LNCaP clone FGC (cell line): ENCODE results near the gene SMG6.

Experiments used
- DNase-seq: peaks from one replicate; pipeline ENCODE4 v3.0.0-alpha.2; 2011; ENCODE audit warnings: low read depth
- H3K4me3 ChIP-seq: 2 replicates; pipeline ENCODE4 v1.5.1; 2011; ENCODE audit warnings: mild to moderate bottlenecking, low read depth, low read length, control low read depth
- CTCF ChIP-seq: IDR thresholded peaks from 2 replicates; pipeline ENCODE4 v1.5.1; 2012; ENCODE audit warnings: mild to moderate bottlenecking; ENCODE audit not compliant: control insufficient read depth, insufficient read depth; ENCODE audit errors: extremely low read depth

SMG6 gene

GRCh38 chr17:2338315-2338657, 34.7 kb upstream of the SMG6 start:
- no peak for DNase-seq
- H3K4me3 ChIP-seq: peak overlapping the region; percentile 98
- TF ChIP-seq CTCF: no peak

- peak overlapping the region; percentile 98 for H3K4me3 ChIP-seq
- no peak for TF ChIP-seq CTCF
- DNase-seq: no peak
These were observed 34.1 kb upstream of the SMG6 start for GRCh38 chr17:2337544-2338314.

DNA sequence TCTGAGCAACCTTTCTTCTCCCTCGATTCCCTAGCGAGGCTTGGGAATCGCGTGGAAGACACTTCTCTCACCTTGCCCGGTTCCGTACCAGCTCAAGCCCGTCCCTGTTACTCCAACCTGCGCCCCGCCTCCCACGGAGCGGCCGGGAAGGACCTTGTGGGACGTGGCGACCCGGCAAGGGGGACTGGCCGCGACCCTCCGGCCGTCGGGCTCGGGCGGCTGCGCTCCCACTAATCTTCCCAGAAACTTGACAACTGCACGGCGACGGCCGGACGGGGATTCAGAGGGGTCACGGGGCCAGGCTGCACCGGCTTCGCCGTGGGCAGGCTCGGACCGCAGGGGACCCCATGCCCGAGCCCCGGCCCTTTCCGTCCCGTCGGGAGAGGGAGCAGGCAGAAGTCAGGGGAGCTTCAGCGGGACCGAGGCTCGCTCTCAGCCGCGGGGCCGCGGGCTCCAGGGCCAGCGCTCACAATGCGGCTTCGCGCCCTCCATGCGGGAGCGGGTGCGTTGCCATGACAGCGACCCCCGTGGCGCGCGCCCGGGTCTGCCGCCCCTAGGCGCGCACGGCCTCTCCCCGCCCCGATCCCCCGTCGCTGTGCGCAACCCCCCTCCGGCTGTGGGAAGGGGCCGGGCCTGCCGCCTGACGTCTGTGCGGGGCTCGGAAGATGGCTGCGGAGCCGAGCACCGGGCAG, 33.4 kb upstream of the SMG6 start, which contains the start of gene SGSM2:
TSS of gene SGSM2 (plus strand) at position 650 of the 692 bp plus-strand sequence. CDS start 188 bp downstream, outside the sequence.
- H3K4me3 ChIP-seq: peak within 1 kb of the TSS; percentile 98
- no peak for DNase-seq
- TF ChIP-seq CTCF: no peak

GRCh38 chr17:2336215-2336851, 32.7 kb upstream of the SMG6 start, which contains the start of gene TSR1:
Gene TSR1, minus strand, starts transcription at chr17:2336457. Its CDS starts 30 bp downstream, at chr17:2336427.
- peak; percentile 69 for DNase-seq
- peak; percentile 58 for TF ChIP-seq CTCF
- peak within 1 kb of the TSS; percentile 98 for H3K4me3 ChIP-seq

DNA sequence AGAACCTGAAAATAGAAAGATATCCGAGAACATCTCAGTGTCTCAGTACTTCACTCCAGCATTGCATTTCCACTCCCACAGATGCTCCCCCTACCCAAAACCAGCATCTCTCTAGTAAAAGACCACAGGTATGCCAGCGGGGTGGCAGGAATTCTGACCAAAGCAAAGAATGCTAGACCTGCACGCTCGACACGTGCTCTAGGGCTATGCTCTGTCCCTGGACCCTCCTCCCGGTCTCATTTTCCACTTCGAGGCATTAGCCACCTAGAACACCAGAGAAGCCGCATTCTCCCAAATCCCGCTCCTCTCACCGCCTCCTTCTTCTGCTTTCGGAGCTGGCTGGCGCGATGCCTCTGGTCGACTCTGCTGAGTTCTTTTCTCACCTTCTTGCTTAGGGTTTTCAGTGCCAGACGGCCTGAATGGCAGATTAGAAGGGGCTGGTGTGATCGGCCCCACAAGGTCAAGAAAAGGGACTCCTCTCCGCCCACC, 32.2 kb upstream of the SMG6 start:
- peak overlapping the region; percentile 98 for H3K4me3 ChIP-seq
- no peak for DNase-seq
- no peak for TF ChIP-seq CTCF

DNA sequence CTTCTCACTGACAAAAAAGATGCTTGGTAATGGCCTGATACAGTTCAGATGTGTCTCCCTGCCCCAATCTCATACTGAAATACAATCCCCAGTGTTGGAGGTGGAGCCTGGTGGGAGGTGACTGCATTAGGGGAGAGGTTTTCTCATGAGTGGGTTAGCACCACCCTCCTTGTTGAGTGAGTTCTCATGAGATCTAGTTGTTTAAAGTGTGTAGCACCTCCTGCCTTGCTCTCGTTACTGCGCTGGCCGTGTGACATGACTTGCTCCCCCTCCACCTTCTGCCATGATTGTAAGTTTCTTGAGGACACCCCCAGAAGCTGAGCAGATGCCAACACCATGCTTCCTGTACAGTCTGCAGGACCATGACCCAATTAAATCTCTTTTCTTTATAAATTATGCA, 27.7 kb upstream of the SMG6 start:
- TF ChIP-seq CTCF: no peak
- H3K4me3 ChIP-seq: no peak overlapping the region
- DNase-seq: no peak
